ENCODE data around the gene TMEM201.

Gene TMEM201

GRCh38 chr1:9653491-9654050 lies 64.9 kb downstream of the TMEM201 start:
- DNase-seq (ENCODE audit: low read depth): no peak

GRCh38 chr1:9654051-9654833 lies 65.5 kb downstream of the TMEM201 start:
- DNase-seq (ENCODE audit: low read depth): no peak

- DNase-seq (ENCODE audit: low read depth): no peak
Observed at GRCh38 chr1:9654834-9655723, 66.4 kb downstream of the TMEM201 start.

- DNase-seq (ENCODE audit: low read depth): no peak
Observed at GRCh38 chr1:9655836-9656235, 67.1 kb downstream of the TMEM201 start.

- no peak for DNase-seq (ENCODE audit: low read depth)
Observed at GRCh38 chr1:9657521-9658032, 68.9 kb downstream of the TMEM201 start.

DNA sequence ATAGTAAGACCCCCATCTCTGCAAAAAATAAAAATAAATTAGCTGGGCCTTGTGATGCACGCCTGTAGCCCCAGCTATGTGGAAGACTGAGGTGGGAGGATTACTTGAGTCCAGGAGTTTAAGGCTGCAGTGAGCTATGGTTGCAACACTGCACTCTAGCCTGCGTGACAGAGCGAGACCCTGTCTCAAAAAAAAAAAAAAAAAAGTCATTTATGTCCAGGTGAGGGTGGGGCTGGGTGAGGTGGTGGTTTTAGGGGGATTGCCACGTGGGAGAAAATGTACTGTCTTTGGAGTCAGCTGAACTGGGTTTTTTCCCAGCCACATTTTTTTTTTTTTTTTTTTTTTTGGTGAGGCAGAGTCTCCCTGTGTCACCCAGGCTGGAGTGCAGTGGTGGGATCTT lies 69.5 kb downstream of the TMEM201 start:
- DNase-seq (ENCODE audit: low read depth): no peak

- DNase-seq (ENCODE audit: low read depth): peak; percentile 38
Observed at GRCh38 chr1:9659328-9659727, 70.6 kb downstream of the TMEM201 start.

- DNase-seq (ENCODE audit: low read depth): no peak
Observed at GRCh38 chr1:9663257-9663656, 74.5 kb downstream of the TMEM201 start.

All from GM04503 (cell line).